WTC11 (cell line): Measurements from ENCODE around the gene CHFR. TPM values are rescaled to one million over a fixed set of nuclear protein-coding genes. Genes with fewer than 3 reads are reported as not detected.

ENCODE experiments used
- AFF4 ChIP-seq: sonication (generic); formaldehyde crosslinking; IDR thresholded peaks from 2 replicates; pipeline ENCODE4 v1.8.1; 2023; ENCODE audit warnings: mild to moderate bottlenecking, missing genetic modification reagents, borderline replicate concordance
- CREM ChIP-seq: sonication (generic); formaldehyde crosslinking; IDR thresholded peaks from 2 replicates; pipeline ENCODE4 v1.8.1; 2022; ENCODE audit warnings: mild to moderate bottlenecking, missing genetic modification reagents, moderate library complexity
- CTCF ChIP-seq: fragments of 200-600 bp; IDR thresholded peaks from 2 replicates; pipeline ENCODE4 v1.8.0; 2022; ENCODE audit warnings: antibody characterized with exemption
- ERG ChIP-seq: fragments of 250-450 bp; sonication (Bioruptor Pico); IDR thresholded peaks from 2 replicates; pipeline ENCODE4 v1.8.0; 2021; ENCODE audit warnings: mild to moderate bottlenecking
- ETV6 ChIP-seq: sonication (generic); formaldehyde crosslinking; IDR thresholded peaks from 2 replicates; pipeline ENCODE4 v1.8.1; 2022; ENCODE audit warnings: mild to moderate bottlenecking, missing genetic modification reagents
- FOXP1 ChIP-seq: sonication (generic); formaldehyde crosslinking; IDR thresholded peaks from 2 replicates; pipeline ENCODE4 v1.8.0; 2022; ENCODE audit warnings: missing genetic modification reagents, mild to moderate bottlenecking, moderate library complexity, borderline replicate concordance
- HMGXB4 ChIP-seq: sonication (generic); formaldehyde crosslinking; IDR thresholded peaks from 2 replicates; pipeline ENCODE4 v1.8.1; 2023; ENCODE audit warnings: mild to moderate bottlenecking, moderate library complexity, missing genetic modification reagents
- MAX ChIP-seq: sonication (generic); formaldehyde crosslinking; IDR thresholded peaks from 2 replicates; pipeline ENCODE4 v1.8.0; 2022; ENCODE audit warnings: mild to moderate bottlenecking, missing genetic modification reagents
- NFYB ChIP-seq: sonication (generic); formaldehyde crosslinking; conservative IDR thresholded peaks from 2 replicates; pipeline ENCODE4 v1.8.0; 2022; ENCODE audit warnings: low read depth, missing genetic modification reagents
- PRRX2 ChIP-seq: fragments of 250-450 bp; sonication (Bioruptor Pico); IDR thresholded peaks from 2 replicates; pipeline ENCODE4 v1.8.0; 2021; ENCODE audit warnings: mild to moderate bottlenecking
- USF1 ChIP-seq: sonication (generic); formaldehyde crosslinking; IDR thresholded peaks from 2 replicates; pipeline ENCODE4 v1.8.0; 2022; ENCODE audit warnings: mild to moderate bottlenecking, missing genetic modification reagents
- ZNF423 ChIP-seq: fragments of 250-450 bp; sonication (Bioruptor Pico); IDR thresholded peaks from 2 replicates; pipeline ENCODE4 v2.1.2; 2022; ENCODE audit warnings: mild to moderate bottlenecking, moderate library complexity
- ZNF532 ChIP-seq: fragments of 250-450 bp; sonication (Bioruptor Pico); IDR thresholded peaks from 2 replicates; pipeline ENCODE4 v1.9.0; 2021; ENCODE audit warnings: mild to moderate bottlenecking, borderline replicate concordance
- ZSCAN18 ChIP-seq: fragments of 250-450 bp; sonication (Bioruptor Pico); IDR thresholded peaks from 2 replicates; pipeline ENCODE4 v2.1.2; 2022; ENCODE audit warnings: mild to moderate bottlenecking, moderate library complexity
- total RNA-seq: library from RNA; stranded (reverse); gene quantifications from 3 replicates; pipeline ENCODE4 v1.2.3, GENCODE V29; 2021

CHFR gene
- total RNA-seq, 1 experiment from 2014 or later = 58.7 TPM

GRCh38 chr12:132904718-132905328 is 17.4 kb upstream of the CHFR start (continued):
- peak; percentile 85 for TF ChIP-seq MAX
- peak; percentile 65; the same call in 1 of the 2 replicates for TF ChIP-seq ETV6 (CRISPR knock-in tag)
- TF ChIP-seq ZNF423 (CRISPR knock-in tag) = no peak
- no peak for TF ChIP-seq PRRX2 (CRISPR knock-in tag)
- TF ChIP-seq ZNF532 = no peak
- TF ChIP-seq ERG (CRISPR knock-in tag) = no peak
- peak; percentile 96 for TF ChIP-seq CTCF
- TF ChIP-seq HMGXB4 (CRISPR knock-in tag) = peak; percentile 56; the same call in 1 of the 2 replicates
- TF ChIP-seq USF1 (CRISPR knock-in tag) = no peak
- TF ChIP-seq FOXP1 (CRISPR knock-in tag) = 0 out of 2 replicates have a peak, but pooled peaks have one; percentile 54
- no peak for TF ChIP-seq AFF4
- TF ChIP-seq CREM = no peak
- no peak for TF ChIP-seq ZSCAN18
- TF ChIP-seq NFYB (CRISPR knock-in tag) = no peak
